Esophagus mucosa (tissue), 1 donor: ENCODE measurements around the gene ING5. TPM values are rescaled to one million over a fixed set of nuclear protein-coding genes. Genes with fewer than 3 reads are reported as not detected.
"Not testable (repeated sequence)": the region's sequence is repeated elsewhere in the genome, so short reads cannot be mapped to it uniquely, and the experiment has no call there.

Experiments used
- ATAC-seq: fragments of 200-7000 bp; cut with Tn5 transposase; one replicate; pipeline ENCODE4 v1.9.1; 2020
- total RNA-seq: library from RNA; stranded (reverse); gene quantifications from one replicate; pipeline ENCODE4 v1.2.4, GENCODE V29; 2023
- donor health status: DM: yes; HTN: yes; CAD: no.

ING5 gene
- total RNA-seq = 16.5 TPM

DNA sequence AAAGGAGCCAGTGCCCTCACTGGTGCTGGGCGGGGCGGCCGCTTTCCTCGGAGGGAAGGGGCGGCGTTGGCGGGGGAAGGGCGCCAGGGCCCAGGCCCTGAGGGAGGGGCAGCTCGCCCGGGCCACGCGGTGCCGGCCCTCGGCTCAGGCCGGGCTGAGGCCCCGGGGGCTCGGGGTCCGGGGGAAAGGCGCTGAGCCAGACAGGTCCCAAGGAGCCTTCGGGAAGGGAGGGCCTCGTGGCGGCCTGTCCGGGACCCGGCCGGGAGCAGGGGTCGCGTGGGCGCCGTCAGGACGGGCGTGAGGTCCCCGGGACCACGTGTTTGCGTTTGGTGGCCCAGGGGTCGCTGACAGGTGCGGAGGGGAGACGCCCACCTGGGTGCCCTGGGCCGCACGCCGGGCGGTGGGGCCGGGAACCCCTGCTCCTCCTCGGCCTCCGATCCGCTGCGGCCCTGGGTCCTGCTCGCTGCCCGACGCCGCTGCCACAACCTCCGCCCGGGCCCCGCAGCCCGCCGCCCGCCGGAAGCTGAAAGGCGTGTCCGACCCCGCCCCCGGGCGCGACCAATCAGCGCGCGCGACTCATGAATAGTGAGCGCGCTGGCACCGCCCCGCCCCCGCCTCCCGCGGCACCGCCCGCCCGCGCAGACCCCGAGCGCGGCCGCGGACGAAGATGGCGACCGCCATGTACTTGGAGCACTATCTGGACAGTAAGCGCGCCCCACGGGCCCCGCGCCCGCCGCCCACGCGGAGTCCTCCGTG is at the start of gene ING5:
Gene ING5 (plus strand): TSS at position 641 of the 756 bp plus-strand sequence. CDS start 27 bp downstream, at position 668.
- peak; percentile 85 for ATAC-seq

DNA sequence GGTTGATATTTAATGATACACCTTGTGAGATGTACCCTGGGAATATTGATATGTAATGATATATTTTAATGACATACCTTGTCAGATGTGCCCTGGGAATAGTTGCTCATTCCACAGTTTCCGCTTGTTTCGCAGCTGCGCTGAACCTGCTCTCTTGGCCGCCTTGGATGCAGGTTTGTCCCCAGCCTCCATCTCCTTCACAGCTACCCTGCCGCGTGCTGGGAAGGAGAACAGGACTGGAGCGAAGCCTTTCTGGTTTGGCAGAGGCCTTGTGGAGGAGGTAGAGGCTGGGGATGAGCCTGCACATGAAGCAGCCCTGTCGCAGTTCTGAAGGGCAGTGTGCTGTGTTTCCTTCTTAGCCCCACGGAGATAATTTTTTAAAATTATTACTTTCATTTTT is 49.7 kb upstream of the ING5 start:
- no peak for ATAC-seq

DNA sequence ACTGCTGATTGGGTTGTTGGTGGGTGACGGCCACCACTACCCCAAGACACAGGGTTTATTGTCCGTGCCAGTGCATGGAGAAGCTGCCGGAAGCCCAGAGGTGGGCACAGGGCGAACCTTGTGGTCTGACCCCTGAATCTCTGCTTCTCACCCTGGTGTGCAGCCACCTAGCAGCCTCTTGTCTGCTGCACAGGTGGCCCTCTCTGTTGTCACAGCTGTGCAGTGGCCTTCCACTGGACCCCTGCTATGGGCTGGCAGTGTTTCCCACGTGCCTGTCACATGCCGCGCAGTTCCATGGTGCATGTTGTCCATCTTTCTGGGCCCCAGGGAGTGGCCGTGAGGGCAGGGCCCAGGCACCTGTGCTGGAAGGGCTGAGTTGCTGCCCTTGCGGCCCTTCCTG is 49.1 kb upstream of the ING5 start:
- ATAC-seq = no peak

DNA sequence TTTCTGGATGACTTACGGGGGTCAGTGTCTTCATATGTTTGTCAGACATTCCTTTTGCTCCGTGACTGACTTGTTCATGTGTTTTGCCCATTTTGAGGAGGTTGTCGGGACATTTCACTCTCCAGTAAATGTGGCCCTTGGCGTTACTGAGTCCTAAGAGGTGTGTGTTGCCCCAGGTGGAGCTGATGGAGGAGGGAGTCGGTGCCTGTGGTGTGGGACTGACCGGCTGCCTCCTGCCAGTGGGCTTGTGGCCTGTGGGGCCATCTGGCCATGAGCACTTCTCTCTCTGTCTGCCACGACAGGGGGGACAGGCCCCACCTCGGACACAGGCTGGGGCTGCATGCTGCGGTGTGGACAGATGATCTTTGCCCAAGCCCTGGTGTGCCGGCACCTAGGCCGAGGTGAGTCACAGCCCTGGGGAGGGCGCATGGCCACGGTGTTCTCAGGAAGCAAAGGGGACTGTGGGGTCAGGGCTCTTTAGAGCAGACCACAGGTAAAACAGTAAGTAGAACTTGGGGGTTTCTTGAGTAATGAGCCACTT is 48.6 kb upstream of the ING5 start:
- ATAC-seq = no peak

DNA sequence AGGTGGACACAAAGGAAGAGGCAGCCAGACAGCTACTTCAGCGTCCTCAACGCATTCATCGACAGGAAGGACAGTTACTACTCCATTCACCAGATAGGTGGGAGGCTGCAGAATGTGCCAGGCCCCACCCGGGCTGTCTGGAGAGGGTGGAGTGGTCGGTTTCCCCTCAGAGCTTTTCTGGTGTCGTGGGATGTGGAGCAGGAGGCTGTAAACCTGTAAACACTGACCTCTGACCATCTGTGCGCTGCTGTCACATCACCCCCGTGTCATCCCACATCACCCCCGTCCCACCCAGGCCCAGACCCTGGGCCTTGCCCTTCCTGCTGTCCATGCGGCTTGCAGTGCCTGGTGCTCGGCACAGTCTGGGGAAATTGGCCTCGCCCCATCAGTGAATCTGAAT is 47.3 kb upstream of the ING5 start:
- no peak for ATAC-seq

DNA sequence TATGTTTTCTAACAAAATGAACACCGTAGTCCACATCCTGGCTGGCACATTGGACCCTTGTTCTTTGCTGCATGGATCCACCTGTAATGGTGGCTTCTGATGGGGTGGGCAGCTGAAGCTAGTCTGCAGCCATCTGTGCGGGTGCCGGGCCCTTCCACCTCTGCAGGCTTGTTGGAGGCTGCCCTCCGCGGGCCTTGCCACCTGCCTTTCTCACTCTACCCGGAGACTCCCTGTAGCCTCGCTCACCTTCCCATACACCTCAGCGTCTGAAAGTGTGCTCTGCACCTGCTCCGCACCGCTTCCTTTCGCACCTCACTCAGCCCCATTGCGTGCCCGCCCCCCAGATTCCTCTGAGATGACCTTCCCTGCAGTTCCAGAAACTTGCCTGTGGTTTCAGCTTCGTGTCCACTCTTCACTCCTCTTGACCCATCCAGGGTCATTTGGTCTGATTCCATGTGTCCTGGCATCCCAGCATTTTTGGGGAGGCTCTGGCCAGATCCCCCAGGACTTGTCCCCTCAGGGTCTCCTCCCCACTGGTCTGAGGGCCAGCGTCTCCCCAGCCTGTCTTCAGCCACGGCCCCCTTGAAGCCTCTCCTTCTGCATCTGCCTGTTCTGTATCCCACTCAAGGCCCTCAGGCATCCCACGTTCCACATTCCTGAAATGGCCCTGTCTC is 46.2 kb upstream of the ING5 start:
- no peak for ATAC-seq

DNA sequence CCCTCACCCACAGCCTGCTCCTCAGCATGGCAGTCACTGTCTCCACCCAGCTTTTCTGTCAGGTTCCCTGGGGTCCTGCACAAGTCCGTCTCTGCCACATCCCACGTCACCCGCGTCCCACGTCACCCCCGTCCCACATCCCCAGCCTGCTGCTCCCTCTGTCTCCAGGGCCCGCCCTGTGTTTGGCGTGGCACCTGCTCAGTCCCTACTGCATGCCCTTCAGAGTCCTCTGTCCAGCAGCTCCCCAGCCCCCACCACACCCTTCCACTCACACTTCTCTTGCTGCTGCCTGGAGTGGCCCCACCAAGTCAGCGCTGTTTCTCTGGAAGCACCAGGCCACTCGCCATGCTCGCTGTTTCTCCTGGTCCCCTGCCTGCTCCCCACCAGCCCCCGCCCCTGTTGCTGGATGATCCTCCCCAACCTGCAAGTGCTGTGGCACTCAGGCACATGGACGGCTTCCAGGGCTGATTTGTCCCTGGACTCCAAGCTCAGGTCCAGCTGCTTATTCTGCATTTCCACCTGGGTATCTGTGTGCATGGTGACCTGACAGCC is 45.6 kb upstream of the ING5 start:
- no peak for ATAC-seq

DNA sequence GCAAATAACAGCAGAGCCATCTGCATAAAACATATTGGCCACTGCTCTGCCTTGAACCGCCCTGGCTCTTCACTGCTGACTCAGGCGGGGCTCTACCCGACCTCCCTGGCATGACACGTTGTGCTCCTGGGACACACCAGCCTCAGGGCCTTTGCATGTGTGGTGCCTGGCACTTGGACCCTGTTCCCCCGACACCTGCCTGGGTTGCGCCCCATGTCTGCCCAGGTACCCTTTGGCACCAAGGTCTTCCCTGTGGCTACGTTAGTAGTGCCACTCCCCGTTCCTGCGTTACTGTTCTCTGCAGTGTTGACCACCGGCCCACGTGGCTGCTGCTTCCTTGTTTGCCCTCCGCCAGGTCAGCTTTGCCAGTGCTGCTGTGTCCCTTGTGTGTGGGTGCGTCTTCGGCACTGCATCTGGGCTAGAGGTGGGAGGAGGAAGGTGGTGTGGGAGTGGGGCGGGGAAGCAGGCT is 44.0 kb upstream of the ING5 start:
- no peak for ATAC-seq

DNA sequence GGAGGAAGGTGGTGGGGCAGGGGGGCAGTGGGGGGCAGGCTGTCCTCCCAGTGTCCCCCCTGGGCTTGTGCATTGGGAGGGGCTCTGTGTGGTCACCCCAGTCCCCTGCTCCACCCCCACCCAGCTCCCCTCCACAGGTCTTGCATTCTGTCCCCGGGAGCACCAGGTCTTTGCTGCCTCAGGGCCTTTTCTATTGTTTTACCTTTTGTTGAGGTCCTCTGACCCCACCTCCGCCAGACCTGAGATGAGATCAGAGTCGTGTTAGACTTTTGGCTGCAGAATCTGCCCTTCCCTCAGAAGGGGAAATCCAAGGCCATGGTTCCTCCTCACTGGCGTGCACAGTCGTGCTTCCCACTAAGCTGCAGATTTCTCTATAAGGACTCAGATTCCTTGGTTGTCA is 43.5 kb upstream of the ING5 start:
- ATAC-seq = peak; percentile 22

DNA sequence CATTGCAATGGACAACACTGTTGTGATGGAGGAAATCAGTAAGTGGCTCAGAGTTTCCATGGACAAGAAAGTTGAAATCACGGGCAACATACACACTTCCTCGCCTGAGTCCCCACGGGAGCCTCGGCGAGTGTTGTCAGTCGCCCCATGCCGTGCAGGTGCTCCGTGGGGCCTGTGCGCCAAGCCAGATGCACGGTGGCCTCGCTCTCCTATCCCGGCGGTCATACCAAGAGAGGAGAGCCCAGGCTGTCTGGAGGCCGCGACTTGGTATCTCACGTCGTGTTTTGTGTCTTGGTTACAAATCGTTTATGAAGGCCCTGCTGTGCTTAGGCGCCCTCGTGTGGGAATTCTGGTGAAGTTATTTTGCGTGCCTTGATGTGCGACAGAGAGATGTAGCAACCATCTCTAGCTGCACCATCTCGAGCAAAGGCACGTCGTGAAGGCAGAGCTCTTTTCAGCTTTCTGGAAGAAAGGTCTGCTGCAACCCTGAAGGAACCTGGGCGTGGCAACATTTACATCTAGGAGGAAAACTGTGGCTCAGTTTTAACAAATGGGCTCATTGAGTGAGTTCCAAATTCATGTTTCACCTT is 42.6 kb upstream of the ING5 start:
- ATAC-seq = peak; percentile 54

DNA sequence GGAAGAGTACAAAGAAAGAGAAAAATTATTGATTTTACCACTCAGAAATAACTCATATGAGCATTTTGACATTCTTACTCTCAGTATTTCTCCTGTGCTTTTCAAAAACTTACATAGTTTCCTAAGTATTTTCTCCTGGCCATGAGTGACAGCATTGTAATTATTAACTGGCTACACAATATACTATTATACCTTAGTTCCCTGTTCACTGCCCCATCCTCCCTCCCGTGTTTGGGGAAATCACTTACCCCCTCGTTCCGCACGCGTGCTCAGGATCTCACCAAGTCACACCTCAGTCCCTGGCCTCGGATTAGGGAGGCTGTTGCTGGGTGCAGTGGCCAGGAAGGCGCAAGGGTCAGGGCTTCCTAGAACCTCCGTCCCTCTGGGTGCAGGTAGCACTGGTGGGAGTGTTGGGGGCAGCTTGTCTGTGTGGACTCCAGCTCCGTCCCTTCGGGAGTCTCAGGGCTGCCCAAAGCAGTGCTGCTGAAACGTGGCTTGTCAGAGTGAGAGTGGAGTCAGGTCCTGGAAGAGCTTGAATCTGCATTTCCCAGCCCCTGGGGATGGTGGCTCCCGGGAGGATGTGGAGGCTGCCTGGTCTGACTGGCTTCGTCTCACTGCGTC is 41.1 kb upstream of the ING5 start:
- ATAC-seq = no peak

DNA sequence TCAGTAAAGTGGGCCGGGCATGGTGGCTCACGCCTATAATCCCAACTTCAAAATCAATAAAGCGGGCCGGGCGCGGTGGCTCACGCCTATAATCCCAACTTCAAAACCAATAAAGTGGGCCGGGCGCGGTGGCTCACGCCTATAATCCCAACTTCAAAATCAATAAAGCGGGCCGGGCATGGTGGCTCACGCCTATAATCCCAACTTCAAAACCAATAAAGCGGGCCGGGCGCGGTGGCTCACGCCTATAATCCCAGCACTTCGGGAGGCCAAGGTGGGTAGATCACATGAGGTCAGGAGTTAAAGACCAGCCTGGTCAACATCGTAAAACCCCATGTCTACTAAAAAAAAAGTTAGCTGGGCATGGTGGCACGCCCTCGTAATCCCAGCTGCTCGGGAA is 39.1 kb upstream of the ING5 start:
- ATAC-seq = not testable (repeated sequence)

DNA sequence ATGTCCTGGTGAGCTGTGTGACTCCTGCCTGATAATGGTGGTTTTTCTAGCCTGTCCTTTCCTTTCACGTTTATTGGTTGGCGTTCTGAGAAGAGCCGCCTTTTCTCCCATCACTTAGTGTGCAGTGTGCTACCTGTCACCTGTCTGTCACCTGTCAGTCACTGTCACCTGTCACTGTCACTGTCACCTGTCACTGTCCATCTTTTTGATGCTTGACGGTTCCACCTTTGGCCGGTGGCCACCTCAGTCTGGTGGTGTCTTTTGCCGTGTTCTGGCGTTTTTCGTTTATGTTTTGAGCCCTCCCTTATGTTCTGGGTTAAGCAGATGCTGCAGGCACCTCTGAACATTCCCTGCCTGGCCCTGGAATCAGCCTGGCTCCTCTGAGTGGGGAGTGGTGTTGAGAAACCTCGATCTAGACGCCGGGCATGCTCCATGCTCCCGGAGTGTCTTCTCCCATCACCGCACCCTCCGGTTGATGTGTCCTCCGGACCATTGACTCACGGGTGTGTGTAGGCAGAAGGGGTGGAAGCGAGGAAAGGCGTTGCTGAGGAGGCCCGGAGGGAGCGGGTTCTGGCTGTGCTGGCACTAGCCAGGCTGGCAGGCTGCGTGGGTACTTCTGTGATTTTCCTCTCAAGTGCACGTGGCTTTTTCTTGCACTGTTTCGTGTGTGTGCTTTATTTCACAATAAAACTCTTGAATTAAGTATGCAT is 36.0 kb upstream of the ING5 start:
- ATAC-seq = peak; percentile 59

DNA sequence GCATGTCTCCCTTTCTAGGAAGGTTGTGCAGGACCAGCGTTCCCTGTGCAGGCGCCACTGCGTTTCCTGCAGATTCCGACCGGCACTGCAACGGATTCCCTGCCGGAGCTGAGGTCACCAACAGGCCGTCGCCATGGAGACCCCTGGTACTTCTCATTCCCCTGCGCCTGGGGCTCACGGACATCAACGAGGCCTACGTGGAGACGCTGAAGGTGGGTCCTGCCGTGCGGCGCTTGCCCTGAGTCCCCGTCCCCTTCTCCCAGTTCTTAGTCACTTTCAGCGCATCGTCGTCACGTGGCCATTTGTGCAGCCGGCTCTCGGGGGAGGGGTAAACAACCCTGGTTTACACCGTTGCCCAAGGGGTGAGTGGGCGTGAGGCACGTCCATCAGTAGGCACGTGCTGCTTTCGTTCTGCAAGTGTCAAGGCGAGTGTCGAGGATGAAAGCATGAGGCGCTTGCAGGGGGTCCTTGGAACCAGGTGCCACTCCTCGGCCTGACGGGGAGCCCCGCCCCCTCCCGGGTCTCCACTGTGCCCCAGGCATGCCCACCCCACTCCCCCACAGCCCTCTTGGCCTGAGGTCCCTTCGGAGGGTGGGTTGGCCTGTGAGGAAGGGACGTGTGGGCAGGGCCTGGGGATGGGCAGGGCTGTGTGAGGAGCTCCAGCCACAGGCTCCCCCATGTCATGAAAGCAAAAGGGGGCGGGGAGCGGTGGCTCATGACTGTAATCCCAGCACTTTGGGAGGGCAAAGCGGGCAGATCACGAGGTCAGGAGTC is 35.0 kb upstream of the ING5 start:
- ATAC-seq = no peak

DNA sequence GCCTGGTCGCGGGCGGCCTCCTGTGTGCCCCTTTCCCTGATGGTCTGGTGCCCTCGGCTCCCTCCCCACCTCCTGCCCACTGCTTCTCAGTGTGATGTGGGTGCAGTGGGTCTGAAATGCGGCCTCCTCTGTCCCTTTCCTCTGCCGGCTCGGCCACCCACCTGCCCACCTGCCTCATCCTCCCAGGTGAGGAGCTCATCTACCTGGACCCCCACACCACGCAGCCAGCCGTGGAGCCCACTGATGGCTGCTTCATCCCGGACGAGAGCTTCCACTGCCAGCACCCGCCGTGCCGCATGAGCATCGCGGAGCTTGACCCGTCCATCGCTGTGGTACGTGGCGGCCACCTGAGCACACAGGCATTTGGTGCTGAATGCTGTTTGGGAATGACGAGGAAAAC is 33.5 kb upstream of the ING5 start:
- ATAC-seq = no peak

DNA sequence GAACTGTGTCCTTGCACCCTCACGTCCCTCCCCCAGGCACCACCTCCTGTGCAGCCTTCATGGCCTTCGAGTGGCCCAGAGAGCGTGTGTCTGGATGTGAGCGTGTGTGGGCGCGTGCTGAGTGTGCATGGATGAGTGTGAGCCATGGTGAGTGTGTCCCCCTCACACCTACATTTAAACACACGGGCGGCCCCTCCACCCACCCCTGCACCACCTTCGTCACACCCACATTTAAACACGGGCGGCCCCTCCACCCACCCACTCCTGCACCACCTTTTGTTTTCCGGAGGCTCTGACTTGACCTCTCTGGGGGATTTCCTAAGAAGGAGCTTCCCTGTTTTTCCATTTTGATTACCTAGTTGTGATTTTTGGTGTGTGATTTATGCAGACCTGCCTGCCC is 33.0 kb upstream of the ING5 start:
- no peak for ATAC-seq

DNA sequence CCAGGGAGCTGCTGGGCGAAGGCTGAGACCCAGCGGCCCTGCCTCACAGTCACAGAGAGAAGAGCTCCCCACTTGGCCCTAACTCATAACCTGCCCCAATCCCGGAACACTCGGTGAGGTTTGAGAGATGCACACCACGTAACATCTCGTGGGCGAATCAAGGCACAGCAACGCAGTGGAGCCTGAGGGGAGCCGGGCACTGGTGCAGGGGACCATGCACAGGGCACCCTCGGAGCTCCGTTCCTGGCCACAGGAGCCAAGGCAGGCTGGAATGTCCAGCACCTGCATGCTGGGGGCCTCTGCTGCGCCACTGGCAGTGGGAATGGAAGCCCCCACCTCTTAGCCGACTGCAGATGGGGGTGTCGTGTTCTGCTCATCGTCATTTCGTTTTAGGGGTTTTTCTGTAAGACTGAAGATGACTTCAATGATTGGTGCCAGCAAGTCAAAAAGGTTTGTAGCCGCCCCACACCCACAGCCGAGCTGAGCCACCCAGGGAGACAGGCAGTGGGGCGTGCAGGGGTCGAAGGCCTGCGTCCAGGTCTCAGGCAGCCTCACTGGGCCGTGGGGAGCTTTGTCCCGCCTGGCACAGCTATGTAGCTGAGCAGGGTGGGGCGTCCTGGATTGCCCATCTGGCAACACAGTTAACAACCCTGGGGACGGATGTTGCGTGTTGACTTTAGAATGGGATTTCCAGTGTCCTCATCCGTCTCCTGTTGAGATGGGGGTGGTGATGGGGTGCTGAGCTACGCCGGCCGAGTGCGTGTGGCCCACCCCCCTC is 31.3 kb upstream of the ING5 start:
- ATAC-seq = no peak

DNA sequence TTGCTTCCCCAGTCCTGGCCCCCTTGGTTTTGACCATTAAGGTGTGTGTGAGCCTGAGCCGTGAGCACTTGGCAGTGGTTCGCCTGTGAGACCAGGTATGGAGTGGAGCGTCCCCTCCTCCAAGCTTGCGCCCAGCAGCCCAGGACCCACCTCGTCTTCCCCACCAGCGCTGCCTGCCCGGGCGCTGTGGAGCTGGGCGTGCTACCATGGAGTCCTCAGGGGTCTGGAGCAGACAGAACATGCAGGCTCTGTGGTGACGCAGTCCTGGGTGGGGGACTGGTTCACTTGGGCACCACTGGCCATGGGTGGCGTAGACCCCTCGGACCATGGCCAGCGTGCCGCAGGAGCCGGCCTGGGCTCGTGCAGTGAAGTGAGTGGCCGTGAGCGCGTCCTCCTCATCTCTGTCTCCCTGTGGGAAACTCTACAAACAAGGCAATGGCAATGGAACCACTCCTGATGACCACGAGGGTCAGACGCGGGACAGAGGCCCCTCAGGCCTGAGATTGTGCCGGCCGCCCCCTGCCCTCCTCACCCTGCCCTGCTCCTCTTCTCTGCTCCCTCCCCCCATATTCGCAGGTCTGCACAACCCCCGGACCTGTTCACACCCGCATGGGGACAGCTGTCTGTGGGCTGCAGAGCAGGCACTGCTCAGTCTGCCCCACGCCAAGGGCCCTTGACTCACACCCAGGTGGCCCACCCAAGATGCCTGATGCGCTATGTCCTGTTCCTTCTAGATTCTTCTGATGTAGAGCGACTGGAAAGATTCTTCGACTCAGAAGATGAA is 30.2 kb upstream of the ING5 start:
- no peak for ATAC-seq
